ENCODE measurements around the gene SMIM20.

The SMIM20 gene

GRCh38 chr4:25962393-25962792 lies 48.4 kb downstream of the SMIM20 start:
- no peak for DNase-seq

GRCh38 chr4:25965629-25966028 lies 51.6 kb downstream of the SMIM20 start:
- DNase-seq = no peak

GRCh38 chr4:25966171-25966570 lies 52.2 kb downstream of the SMIM20 start:
- DNase-seq = no peak

- no peak for DNase-seq
These were observed 55.5 kb downstream of the SMIM20 start for GRCh38 chr4:25969374-25970155.

GRCh38 chr4:25970226-25970675 lies 56.2 kb downstream of the SMIM20 start:
- DNase-seq = no peak

- DNase-seq = no peak
These were observed 56.8 kb downstream of the SMIM20 start for GRCh38 chr4:25970691-25971432.

- DNase-seq = no peak
These were observed 58.3 kb downstream of the SMIM20 start for GRCh38 chr4:25972366-25972765.

- DNase-seq = no peak
These were observed 59.1 kb downstream of the SMIM20 start for GRCh38 chr4:25972984-25973745.

GRCh38 chr4:25976780-25977179 lies 62.8 kb downstream of the SMIM20 start:
- no peak for DNase-seq

GRCh38 chr4:25977397-25978170 lies 63.6 kb downstream of the SMIM20 start:
- DNase-seq = no peak

GRCh38 chr4:25978327-25978726 lies 64.3 kb downstream of the SMIM20 start:
- DNase-seq = no peak

Data from hematopoietic multipotent progenitor cell treated with erythropoietin and hydrocortisone succinate and interleukin-3 and kit ligand, for 8 days (in vitro differentiated cells).